Transverse colon (tissue), 3 donors: Measurements from ENCODE around the gene HMGCS1.

Source experiments
- EP300 ChIP-seq: sonication (generic); formaldehyde crosslinking; IDR thresholded peaks from one replicate; pipeline ENCODE4 v1.6.1; 2017; ENCODE audit warnings: antibody characterized with exemption, low read depth
- POLR2A ChIP-seq: fragments of 450-650 bp; IDR thresholded peaks from one replicate; pipeline ENCODE4 v1.6.1; 2016; ENCODE audit warnings: antibody characterized with exemption, mild to moderate bottlenecking, moderate library complexity
- TF ChIP-seq, protein P1 (sequence below), 5 experiments: fragments of 200-600 bp in 3 of 5; fragments of 450-650 bp in 2 of 5; sonication (generic) in 3 of 5; IDR thresholded peaks; 1 replicate in 2 of 5; 2 replicates in 3 of 5; pipeline ENCODE4 v1.5.1; 2016 to 2017; ENCODE audit warnings: antibody characterized with exemption in 5 of 5, inconsistent platforms in 3 of 5, mild to moderate bottlenecking in 2 of 5, moderate library complexity in 1 of 5

DNA sequence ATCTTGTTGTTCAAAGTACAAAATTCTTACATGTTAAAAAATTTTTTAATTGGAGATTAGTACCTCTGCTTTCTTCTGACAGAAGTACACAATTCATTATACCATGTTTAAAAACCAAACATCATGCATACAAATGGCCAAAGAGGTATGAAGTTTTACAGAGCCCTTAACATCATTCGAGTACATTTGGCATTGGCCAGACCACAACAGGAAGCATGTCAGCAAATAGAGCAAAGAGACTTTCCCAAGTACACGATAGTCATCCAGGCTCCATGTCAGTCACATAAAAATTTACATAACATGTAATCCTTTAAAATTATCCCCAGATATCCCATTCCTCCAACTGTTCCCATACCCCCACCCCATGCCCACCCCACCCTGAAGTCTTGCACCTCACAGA is 22.5 kb downstream of the HMGCS1 start:
- TF ChIP-seq, protein P1, sequence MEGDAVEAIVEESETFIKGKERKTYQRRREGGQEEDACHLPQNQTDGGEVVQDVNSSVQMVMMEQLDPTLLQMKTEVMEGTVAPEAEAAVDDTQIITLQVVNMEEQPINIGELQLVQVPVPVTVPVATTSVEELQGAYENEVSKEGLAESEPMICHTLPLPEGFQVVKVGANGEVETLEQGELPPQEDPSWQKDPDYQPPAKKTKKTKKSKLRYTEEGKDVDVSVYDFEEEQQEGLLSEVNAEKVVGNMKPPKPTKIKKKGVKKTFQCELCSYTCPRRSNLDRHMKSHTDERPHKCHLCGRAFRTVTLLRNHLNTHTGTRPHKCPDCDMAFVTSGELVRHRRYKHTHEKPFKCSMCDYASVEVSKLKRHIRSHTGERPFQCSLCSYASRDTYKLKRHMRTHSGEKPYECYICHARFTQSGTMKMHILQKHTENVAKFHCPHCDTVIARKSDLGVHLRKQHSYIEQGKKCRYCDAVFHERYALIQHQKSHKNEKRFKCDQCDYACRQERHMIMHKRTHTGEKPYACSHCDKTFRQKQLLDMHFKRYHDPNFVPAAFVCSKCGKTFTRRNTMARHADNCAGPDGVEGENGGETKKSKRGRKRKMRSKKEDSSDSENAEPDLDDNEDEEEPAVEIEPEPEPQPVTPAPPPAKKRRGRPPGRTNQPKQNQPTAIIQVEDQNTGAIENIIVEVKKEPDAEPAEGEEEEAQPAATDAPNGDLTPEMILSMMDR (IDR thresholded peaks at IDR 0.05), result no peak
- TF ChIP-seq EP300 (no peak), POLR2A (no peak)
